HTERT RPE-1 (cell line): ENCODE measurements around the gene INPP4B.

Source experiments
- in situ Hi-C: fragments of 300-500 bp; cut with MboI; formaldehyde crosslinking; loops from 4 replicates; pipeline ENCODE4 v1.14.3; 2020; ENCODE audit warnings: low sequenced_read_pairs

The INPP4B gene

DNA sequence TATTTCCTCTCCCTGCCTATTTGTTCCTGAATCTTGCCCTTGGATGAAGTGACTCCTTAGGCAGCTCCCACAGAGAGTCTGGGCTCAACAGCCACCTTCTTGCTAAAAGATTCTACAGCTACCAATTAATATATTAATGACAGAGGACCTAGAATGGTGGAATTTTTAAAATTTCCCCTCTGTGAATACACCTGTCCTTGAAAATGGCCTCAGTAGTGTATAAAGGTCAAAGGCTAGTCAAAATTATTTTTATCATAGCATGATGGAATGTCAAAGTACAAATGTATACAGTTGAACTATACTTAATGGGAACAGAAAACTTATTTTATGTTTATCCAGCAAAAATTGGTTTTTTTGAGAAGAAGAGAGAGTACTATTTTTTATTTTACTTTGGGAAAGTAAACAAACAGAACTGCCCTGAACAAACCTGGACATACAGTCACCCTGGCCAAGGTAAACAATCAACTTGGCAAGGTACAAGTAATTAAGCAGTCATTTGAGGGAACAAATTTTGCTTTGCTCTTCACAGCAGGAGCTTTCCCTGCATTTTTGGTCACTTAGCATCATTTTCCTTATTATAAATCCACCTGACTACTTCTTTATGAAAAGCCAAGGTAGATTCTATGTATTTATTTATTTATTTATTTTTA is 250.8 kb downstream of the INPP4B start:
- in situ Hi-C loops, result no loop called here

DNA sequence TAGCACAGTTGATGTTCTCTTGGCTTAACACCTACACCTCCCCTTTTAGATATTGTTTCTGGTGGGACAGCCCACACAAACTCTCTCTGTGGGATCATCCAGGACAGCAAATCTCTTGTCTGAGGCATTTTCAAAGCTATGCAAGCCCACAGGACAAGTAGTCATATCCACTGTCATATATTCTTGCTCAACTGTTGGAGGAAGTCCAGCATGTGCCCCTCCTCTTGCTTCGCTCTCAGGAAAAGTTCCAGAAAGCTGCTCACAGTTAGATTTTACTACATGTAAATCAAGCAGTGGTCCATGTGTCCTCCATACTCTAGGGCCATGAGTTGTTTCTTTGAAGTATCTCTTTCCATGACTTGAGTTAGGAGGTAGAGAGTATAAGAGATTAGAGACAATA is 260.7 kb downstream of the INPP4B start:
- in situ Hi-C loops, result no loop called here

DNA sequence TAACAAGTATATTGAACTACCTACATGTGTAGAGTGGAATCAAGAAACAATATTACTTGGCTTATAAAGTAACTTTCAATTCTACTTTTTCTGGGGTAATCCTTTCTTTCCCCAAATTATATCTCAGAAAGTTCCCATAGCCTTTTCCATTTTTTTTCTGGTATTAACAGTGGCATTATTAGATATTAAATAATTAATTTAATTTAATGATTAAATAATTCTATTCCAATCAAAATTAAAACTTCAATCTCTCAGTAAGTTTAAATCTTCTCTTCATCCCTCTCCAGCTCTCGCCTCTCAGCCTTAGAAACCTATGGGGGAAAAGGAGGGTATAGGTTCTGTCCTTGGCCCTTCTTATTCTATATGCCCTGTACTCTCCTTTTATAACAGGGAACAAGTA is 262.4 kb downstream of the INPP4B start:
- in situ Hi-C loops, result no loop called here

DNA sequence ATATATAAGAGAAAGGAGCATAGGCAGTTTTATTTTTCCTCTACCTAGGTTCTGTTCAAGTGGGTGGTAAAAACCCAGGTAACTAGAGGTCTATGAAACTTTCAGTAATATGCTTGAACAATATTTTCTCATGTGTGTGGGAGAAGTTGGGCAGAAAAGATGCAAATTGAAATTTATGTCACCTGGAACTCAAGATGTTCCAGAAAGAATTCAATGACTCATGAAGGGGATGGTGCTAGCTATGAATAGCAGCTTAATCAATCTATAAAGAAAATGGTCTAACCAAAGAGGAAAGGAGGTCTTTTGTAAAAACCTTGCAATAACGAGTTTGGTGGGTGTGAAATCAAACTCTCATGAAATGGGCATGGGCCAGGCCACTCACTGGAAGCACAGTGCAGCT is 263.8 kb downstream of the INPP4B start:
- in situ Hi-C loops, result no loop called here

DNA sequence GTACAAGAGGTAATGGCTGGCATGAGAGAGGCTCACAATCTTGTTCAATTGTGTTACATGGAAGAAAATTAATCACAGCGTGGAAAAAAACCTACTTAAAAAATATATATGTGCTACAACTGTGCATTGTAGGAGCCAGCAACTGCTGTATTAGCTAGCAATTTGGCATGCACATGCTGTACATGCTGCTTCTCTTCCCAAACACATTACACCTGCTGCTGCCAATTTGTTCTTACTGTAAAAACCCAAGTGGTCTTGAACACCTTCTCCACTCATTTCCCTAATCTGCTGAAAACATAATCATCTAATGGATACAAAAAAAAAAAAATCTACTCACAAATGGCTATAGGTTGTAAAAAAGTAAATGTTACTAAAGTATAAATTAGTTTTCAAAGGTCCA is 264.2 kb downstream of the INPP4B start:
- in situ Hi-C loops, result no loop called here

DNA sequence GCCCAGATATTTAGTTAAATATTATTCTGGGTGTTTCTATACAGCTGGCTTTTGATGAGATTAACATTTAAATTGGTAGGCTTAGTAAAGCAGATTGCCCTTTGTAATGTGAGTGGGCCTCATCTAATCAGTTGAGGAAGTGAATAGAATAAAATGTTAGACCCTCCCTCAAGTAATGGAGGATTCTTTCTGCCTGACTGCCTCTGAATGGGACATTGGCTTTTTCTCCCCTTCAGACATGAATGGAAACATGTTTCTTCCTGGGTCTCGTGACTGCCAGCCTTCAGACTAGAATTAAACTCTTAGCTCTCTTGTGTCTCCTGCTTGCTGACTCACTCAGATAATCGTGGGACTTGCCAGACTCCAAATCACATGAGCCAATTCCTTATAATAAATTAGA is 266.7 kb downstream of the INPP4B start:
- in situ Hi-C loops, result no loop called here

DNA sequence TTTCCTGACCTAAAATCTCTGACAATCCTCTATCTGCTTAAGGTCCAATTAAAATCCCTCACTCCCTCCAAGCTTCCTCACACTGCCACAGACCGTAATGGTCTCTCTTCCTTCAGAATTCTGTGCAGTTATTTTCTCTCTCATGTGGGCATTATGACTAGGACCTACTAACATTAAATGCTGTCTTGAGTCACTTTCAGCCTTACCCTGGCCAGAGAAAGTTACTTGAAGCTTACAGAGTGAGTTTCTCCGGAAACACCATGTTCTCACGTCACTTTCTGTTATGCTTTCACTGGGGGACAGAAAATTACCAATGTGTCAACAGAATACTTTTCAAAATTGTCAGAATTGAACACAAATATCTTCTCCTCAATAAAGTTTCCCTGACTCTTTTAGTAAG is 271.8 kb downstream of the INPP4B start:
- in situ Hi-C loops, result no loop called here

DNA sequence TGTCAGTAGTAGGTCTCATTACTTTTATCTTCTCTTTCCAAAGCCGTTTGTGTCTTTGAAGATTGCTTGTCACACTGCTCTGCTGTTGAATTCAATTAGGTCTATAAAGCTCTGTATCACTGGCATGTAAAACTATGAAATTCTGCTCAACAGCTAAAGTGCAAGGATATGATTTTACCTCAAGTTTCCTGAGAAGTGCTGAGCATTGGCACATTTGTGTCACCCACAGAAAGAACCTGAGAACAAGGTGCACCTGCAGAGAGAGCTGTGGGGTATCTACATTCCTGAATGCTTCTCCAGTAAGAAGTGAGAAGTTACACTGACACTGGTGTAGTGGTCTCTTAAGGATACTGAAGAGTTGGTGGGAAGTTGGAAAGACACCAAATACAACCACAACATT is 274.0 kb downstream of the INPP4B start:
- in situ Hi-C loops, result no loop called here

DNA sequence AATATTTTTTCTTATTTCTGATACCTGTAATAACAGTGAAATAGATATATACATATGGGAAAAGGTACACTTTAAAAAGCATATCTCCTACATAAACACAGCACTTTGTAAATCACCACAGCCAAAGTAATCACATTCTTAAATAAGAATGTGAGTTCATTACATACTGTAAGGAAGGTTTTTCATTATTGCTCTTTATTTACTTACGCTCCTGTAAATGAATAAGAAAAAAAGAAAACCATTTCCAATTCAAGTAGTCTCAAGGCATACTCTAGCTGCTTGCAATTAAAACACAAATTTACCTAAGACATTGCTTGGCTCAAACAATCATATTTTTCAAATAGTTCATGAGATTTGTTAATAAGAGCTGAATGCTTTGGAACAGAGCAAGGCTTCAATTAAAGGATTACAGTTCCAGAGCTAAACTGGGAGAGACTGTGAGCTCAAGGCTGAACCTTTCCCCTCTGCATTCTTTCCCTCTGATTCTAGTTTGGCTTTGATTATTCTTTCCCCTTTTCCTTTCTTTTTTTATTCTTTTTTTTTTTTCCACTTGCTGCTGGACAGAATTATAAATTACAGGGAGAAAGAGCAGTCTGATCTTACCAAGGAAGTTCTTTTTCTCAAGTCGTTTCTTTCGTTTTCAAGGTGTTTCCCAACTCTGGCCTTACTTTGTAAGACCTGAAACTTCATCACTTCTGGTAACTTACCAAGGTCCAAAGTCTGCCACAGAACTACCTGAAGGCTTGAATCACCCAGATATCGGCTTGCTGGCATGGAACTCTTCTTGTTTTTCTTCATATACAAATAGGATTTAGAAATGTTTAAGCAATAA is 278.3 kb downstream of the INPP4B start:
- in situ Hi-C loops, result no loop called here

DNA sequence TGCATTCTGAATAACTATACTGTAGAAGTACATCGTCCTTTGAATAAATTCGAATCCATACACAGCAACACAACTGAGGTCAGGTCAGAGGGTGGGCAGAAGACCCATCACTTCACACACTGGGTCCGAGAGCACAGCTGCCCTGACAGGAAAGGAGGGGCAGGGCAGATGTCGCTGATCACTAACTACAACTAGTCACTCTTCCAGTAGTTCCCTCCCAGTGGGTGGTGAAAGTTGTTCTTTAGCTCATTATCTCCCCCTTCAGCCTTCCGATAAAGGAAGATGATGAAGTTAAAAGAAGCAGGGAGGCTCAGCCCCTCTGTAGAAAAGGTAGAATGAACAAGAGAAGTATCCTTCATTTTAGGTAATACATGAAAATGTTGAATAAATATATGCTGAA is 278.9 kb downstream of the INPP4B start:
- in situ Hi-C loops, result no loop called here

DNA sequence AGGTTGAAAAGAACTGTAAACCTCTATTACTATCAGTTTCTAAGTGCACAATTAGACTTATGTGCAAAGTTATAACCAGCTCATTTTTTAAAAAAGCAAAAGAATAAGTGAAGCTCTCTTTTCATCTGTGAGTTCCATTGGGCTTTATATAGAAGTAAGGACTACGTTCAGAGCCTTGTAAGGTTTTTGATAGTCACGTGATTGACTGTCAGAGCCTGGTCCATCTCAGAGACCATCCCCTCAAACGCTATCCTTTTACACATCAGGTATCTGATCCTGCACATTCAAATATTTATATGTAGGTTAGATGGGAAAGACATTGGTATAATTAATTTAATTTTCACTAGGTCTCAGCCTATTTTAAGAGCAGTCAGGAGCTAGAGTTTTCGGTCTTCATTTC is 279.3 kb downstream of the INPP4B start:
- in situ Hi-C loops, result no loop called here

DNA sequence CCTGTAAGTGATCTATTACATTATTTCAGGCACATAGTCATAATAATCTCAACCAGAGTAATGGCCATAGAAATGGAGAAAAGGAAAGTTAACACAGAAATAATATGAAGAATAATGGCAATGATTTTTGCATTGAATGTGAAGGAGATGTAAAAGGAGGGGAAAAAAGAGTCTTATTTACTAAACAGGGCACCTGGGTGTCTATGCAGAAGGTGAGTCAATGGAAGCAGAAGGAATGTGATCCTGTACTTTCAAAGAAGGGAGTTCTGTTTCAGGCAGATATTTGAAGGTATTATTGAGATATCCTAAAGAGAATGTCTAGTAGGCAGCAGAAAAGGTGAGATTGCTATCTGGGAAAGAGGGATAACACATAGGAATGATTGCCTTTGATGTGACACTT is 279.9 kb downstream of the INPP4B start:
- in situ Hi-C loops, result no loop called here

DNA sequence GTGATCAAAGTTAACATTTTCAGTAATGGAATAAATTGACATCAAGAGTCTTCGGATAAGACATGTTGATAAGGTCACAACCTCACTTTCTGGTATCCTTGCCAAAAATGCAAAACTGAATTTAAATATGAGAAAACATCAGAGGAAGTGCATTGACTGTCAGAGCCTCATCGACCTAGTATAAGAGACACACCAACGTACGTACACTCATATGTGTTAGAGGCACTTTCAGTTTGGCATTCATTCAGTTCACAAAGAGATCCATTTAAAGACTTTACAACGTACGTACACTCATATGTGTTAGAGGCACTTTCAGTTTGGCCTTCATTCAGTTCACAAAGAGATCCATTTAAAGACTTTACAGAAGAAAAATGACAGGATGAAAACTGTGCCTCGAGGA is 280.3 kb downstream of the INPP4B start:
- in situ Hi-C loops, result no loop called here

DNA sequence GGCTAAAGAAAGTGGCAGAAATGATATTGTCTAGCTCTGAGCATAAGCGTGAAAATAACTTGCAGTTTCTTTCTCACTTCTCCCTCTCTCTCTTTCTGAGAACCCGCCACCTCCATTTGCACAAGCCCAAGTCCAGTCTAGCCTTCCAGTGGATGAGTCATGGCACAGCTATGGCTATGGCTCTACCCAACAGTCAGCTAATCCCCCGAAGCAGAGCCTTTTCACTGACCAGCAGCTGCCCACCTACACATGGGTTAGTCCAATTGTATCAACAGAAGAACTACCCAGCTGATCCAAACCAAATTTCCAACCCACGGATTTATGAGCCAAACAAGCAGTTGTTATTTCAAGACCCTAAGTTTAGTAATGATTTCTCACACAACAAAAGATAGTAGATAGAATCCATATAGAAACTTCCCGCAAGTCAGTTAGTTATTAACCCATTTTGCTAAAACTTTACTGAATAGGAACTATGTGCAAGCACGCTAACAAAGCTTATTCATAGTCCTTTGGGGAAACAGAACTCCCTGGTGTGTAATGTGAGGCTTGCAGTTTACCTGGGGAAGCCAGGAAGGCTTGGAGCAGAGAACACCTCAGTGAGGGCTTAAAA is 282.3 kb downstream of the INPP4B start:
- in situ Hi-C loops, result no loop called here

DNA sequence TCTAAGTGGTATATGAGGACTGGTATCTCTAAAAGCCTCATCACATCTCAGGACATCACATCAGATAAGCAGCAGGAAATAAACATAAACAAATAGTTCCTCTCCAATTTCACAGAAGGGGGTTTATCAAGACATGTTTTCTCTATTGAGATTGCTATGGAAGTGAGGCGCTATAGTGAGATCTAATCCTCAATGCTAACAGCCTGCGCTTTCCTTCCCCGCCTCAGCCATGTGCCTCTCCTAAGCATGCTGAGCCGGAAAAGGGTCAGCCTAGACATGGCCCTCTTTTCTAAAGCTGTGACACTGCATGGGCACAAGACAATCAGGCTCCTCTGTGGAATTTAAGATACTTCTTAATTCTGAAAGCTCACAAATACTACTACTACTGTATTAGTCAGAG is 286.1 kb downstream of the INPP4B start:
- in situ Hi-C loops, result no loop called here

DNA sequence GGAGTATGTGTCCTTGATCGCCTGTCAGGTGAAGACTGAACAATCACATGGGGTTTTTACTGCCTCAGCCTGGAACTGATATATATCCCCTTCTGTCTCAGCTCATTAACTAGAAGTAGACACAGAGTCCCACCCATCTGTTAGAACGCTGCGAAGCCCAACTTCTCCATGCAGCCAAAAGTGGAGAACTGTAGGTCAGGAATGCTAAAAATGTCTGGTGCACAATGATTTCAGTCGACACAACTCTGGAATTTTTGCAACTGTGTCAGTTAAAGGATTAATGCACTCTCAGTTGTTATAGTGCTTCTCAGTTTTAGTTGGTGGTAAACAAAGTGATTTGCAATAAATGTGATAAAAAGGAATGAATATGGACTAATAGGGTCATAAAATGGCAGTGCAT is 287.2 kb downstream of the INPP4B start:
- in situ Hi-C loops, result no loop called here

DNA sequence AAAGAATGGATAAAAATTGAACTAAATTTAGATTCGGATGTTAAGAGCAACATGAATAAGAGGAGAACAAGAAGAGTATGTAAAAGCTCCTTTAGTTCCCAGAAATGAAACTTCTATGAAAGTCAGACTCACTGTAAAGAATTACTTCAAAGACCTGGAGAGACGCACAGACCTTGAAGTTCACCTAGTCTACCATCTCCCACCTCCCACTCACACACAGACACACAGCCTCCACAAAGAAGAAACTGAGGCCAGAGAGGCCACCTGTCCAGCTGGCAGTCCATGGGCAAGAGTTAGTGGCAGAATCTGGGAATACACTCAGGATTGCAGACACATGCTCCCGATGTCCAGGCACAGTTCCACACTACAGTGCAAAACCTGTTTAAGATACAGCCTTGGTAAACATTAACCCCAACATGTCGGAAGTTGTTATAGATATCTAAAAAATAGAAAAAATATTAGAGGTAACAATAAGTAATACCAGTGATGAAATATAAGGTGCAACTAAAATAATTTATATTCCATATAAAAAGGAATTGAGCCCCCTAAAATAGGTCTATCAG is 288.8 kb downstream of the INPP4B start:
- in situ Hi-C loops, result no loop called here

DNA sequence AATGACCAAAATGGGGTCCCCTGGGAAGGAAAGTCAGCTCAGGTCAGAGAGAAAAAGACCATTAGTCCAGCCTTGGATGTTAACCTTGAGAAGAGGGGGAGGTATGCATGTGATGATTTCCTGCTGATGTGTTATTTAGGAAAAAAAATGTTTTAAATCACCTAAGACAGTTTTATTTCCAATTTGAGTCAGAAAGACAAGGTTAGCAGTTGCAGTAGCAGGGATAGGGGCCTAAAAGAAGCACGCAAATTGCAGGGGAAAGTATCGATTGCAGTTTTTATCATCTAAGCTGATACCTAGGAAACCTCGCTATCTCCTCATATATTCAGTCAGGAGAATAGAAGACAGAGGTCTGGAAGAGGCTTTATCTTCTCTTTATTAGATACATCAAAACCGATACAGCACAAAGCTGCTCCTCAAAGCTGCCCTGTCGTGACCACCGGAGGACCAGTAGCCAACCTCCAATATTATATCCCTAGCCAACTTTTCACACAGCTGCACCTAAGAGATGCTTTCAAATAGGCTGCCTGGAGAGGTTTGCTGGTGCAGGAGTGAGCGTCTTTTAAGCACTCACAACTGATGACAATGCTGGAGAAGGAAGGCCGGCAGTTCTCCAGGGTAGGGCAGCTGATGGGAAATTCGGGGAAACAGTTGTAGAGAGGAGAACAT is 289.4 kb downstream of the INPP4B start:
- in situ Hi-C loops, result no loop called here

DNA sequence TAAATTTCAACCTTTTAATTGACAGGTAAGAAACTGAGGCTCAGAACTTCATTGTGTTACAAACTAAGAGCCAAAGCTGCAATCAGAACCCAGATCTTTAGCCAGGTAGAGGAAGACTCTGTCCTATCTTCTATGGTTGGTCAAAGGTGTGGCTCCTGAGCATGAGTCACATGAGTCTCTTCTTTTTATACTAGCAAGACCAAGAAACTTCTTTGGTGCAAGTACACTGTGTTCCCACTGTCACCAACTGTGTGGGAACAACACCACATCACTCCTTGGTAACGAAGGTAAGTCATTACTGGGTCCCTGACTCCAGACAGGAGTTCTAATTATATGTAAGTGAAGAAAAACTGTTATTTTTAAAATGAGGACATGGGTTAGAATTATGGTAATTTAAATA is 290.1 kb downstream of the INPP4B start:
- in situ Hi-C loops, result no loop called here

DNA sequence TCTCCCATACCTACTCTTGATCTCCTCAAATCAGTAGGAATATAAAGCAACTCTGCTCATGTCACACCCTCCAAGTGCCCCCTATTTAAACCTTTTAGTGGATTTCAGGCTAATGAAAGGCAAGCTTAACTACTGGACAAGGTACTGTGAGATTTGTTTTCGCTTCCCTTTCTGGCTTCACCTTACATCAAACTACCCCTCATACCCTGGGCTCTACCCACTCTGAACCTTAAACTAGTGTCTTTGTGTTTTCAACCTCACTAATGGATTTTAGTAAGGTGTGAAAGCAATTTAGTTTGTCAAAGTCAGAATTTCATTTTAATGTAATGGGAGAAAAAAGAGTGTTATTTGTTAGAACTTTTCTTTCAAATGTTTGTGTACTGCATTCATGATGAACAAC is 291.7 kb downstream of the INPP4B start:
- in situ Hi-C loops, result no loop called here

DNA sequence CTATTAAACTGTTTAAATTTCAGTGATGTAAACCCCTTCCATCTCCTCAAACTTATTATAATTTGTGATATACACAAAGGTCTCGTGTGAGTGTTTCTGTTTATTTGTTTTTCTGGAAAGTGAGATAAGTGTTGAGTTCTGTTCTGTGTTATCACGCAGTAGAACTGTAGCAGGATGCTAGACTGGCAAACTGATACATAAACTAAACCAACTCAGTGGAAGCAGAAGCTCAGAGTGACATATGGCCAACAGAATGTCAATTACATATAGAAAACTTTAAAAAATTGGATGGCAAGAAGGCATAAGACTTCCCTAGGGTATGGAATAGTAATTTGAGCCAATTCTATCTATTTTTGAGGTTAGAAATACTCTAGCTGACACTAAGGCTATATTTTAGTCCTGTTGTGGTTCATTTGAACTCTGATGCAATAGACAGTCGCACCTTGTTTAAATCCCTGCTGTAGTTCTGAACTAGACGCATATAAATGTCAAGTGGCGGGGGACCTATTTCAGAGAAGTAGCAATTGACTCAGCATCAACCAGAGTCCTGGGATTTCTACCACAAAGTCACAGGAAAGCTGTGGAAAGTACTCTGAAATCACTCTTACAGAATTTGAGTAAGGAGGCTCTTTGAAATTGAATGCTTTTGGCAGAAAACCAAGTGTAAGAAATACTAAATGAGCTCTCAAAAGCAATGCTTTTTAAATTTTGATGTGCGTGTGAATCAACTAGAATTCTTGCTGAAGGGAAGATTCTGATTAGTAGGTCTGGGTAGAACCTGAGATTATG is 294.4 kb downstream of the INPP4B start:
- in situ Hi-C loops, result no loop called here
